ENCODE data around the gene FAF1.
A peak's percentile ranks its signal among the peaks of the same experiment; 100 is the strongest.

The FAF1 gene

DNA sequence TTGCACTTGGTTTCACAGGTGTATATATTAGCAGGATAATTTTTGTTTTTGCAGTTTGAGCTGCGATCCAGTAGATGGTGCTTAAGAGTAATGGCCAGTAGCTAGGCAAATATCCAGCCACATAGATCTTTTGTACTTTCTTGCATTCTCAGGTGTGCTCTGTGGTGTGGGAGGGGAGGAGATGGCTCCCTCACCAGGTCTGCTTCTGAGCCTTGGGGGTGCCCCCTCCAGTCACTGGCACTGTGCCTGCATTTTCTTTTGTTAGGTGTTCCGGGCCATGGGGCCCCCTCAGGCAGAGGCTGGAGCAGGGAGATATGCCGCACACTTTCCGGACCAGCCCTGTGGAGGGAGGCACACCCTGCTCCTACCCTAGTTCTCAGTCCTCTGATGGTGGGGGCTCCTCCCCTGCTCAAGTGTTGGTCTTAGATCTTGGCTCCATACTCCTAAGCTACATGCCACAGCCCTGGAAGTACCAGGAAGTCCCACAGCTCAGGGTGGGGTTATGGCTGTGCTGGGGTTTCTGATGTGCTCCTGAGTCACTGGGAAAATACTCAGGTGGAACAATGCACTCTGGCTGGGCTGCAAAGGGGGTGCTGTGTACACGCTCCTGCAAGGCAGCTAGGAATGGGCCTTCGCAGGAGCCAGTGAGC lies 339.3 kb downstream of the FAF1 start:
- TF ChIP-seq, protein P1, sequence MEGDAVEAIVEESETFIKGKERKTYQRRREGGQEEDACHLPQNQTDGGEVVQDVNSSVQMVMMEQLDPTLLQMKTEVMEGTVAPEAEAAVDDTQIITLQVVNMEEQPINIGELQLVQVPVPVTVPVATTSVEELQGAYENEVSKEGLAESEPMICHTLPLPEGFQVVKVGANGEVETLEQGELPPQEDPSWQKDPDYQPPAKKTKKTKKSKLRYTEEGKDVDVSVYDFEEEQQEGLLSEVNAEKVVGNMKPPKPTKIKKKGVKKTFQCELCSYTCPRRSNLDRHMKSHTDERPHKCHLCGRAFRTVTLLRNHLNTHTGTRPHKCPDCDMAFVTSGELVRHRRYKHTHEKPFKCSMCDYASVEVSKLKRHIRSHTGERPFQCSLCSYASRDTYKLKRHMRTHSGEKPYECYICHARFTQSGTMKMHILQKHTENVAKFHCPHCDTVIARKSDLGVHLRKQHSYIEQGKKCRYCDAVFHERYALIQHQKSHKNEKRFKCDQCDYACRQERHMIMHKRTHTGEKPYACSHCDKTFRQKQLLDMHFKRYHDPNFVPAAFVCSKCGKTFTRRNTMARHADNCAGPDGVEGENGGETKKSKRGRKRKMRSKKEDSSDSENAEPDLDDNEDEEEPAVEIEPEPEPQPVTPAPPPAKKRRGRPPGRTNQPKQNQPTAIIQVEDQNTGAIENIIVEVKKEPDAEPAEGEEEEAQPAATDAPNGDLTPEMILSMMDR (IDR thresholded peaks at IDR 0.05): peak; percentile 79

DNA sequence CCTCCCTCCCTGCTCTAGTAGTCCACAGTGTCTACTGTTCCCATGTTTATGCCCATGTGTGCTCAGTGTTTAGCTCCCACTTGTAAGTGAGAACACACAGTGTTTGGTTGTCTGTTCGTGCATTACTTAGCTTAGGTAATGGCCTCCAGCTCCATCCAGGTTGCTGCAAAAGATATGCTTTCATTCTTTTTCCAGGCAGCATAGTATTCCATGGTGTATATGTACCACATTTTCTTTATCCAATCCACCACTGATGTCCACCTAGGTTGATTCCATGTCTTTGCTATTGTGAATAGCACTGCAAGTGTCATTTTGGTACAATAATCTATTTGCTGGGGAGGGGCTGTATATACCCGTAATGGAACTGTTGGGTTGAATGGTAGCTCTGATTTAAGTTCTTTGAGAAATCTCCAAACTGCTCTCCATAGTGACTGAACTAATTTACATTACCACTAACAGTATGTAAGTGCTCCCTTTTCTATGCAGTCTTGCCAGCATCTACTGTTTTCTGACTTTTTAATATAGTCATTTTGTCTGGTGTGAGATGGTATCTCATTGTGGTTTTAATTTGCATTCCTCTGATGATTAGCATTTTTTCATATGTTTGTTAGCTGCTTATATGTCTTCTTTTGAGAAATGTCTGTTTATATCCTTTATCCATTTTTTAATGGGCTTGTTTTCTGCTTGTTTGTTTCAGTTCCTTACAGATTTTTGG lies 344.9 kb downstream of the FAF1 start:
- TF ChIP-seq, protein P1 (IDR thresholded peaks at IDR 0.05): no peak

DNA sequence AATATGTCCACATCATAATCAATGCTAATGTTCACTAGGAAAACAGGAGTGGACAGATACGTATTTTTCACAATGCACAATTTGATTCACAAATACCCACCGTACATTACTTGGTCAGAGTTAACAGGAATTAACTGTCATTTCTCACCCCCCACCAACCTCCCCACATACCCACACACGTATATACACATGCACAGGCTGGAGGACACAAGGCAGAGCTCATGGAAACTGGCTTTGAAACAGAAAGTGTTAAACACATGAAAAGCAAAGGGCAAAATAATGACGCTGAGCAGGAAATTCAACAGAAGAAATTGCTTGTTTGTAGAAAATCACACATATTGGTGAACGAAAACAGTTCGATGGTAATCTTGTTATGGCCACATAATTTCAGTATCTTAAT lies 348.4 kb downstream of the FAF1 start:
- TF ChIP-seq, protein P1 (IDR thresholded peaks at IDR 0.05): no peak

DNA sequence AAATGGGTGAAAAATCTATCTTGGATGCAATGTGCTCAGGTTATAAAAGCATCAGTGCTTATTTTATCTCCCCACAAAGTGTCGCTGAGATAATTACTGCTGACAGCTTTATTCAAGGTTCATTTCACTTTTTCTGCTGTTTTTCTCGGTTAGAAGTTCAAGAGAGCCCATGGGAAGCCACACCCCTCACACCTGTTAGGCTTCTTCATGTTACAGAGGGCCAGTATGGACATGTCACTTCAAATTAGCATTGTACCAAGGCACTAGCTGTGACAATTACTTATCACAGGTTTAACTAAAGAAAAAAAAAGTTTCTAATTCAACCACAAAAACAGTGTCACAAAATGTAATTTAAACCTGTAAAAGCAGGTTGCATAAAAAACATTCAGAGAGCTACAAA lies 349.5 kb downstream of the FAF1 start:
- TF ChIP-seq, protein P1 (IDR thresholded peaks at IDR 0.05): no peak

DNA sequence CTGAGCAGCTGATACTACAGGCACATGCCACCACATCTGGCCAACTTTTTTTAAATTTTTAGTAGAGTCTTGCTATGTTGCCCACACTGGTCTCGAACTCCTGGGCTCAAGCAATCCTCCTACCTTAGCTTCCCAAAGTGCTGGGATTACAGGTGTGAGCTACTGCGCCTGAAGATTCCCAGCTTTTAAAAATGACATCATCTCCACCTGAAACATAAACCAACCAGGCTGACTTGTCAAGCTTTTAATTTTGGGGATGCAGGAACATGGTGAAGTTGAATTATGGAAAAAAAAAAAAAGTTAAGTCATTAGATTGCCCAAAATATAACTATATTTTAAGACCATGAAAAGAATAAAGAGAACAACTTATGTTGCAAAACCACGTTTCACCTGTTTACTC lies 350.6 kb downstream of the FAF1 start:
- TF ChIP-seq, protein P1 (IDR thresholded peaks at IDR 0.05): no peak

DNA sequence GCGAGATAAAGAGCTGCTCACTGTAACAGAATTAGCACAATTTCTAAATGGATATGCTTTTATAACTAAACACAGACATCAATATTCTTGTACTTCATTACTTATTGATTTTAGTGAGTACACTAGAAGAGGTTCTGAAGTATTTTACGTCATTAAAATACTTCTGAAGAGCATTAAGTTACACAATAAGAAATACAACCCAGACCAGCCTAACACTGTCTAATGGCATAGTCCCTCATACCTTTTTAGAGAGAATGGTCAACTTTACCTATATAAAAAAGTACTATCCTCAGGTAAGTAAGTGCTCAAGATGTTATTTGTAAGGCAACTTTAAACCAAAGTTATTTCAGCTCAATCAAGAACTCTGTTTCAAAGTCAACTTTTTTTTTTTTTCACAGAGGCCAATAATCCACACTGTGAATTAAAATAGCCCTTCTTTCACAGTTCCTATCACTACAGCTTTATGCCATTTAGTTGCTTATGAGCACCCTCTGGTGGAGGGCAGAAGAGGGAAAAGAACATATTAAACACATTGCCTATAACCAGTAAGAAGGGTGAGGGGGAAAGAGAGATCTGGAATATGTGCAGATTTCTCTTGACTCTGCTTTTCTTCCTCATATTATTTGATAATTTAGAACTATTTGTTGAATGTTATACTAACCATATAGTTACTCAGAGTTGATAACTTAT lies 354.7 kb downstream of the FAF1 start:
- TF ChIP-seq, protein P1 (IDR thresholded peaks at IDR 0.05): peak; percentile 72

DNA sequence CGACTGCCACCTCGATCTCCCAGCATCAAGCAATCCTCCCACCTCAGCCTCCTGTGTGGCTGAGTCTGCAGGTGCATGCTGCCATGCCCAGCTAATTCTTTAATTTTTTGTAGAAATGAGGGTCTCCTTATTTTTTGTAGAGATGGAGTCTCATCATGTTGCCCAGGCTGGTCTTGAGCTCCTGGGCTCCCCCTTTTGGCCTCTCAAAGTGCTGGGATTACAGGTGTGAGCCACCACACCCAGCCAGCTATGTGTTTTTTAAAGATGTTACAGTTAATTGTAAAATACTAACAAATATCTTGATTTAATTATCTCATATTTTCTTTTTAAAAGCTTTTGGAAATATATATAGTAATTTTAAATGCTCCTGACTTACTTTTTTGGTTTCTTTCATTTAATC lies 355.5 kb downstream of the FAF1 start:
- TF ChIP-seq, protein P1 (IDR thresholded peaks at IDR 0.05): no peak
